ENCODE data around the gene GREB1. TPM values are rescaled to one million over a fixed set of nuclear protein-coding genes. Genes with fewer than 3 reads are reported as not detected.

GREB1 gene
- total and polyA plus RNA-seq, 2 of the 4 experiments (the other 2 are of a cell fraction), result 0.05 TPM; not detected in 1

GRCh38 chr2:11617527-11617926 is 83.7 kb downstream of the GREB1 start:
- Histone ChIP-seq H3K18ac (ENCODE audit: low read depth, low read length) (no peak overlapping the region), H4K5ac (ENCODE audit: low read depth, low read length) (no peak overlapping the region), H3K4me1 (ENCODE audit: control insufficient read depth, insufficient read depth, low read length) (no peaks in the 10 kb centered on the region), H3K9ac (ENCODE audit: low read depth, low read length) (no peak overlapping the region), H2BK5ac (ENCODE audit: low read depth, low read length, poor library complexity, severe bottlenecking) (no peak overlapping the region), H4K20me1 (ENCODE audit: insufficient read depth, low read length) (no peaks in the 10 kb centered on the region), H2BK120ac (ENCODE audit: low read depth, low read length) (no peak overlapping the region), H2BK15ac (ENCODE audit: low read depth, low read length) (no peak overlapping the region), H3K4ac (ENCODE audit: low read depth, low read length) (no peak overlapping the region), H2BK20ac (ENCODE audit: low read depth, low read length) (no peak overlapping the region), H3K79me1 (ENCODE audit: low read depth in 1 of 2, low read length in 2 of 2) (no peaks in the 10 kb centered on the region), H3K4me3 (ENCODE audit: insufficient read depth, low read depth, low read length) (no peak overlapping the region), H3K27me3 (ENCODE audit: control insufficient read depth, insufficient read depth, low read length) (peaks cover 29% of the 10 kb centered on the region), H3K9me3 (ENCODE audit: control insufficient read depth, insufficient read depth, low read length) (no peaks in the 10 kb centered on the region), H4K91ac (ENCODE audit: insufficient read depth, low read depth, low read length) (no peak overlapping the region), H2AFZ (replicated peaks; ENCODE audit: low read length, poor library complexity) (no peak overlapping the region), H3K27ac (ENCODE audit: insufficient read depth, low read length) (no peak overlapping the region), H4K8ac (ENCODE audit: low read depth in 2 of 2, low read length in 2 of 2) (no peak overlapping the region), H3K4me2 (ENCODE audit: low read depth, low read length) (no peak overlapping the region), H2AK5ac (ENCODE audit: low read depth, low read length) (no peak overlapping the region), H3K56ac (ENCODE audit: extremely low read depth, insufficient read depth, low read length) (no peak overlapping the region), H3K36me3 (ENCODE audit: control insufficient read depth, insufficient read depth, low read length) (no peaks in the 10 kb centered on the region), H3K23ac (ENCODE audit: low read depth, low read length) (no peak overlapping the region), H3K14ac (replicated peaks; ENCODE audit: low read depth, low read length) (no peak overlapping the region), H3K9me1 (ENCODE audit: insufficient read depth, low read length) (no peaks in the 10 kb centered on the region), H2AK9ac (replicated peaks; ENCODE audit: low read depth, low read length, poor library complexity) (no peak overlapping the region)
- WGBS, 2 experiments (ENCODE audit: extremely low coverage in 2 of 2, insufficient read length in 1 of 2), result 80% methylated on average over 1 of the region's 14 CpGs; no CpG with 5 or more reads in 1 of the 2 experiments
- intact Hi-C loops (cut with micrococcal nuclease) (no loop called here), dilution Hi-C loops (cut with HindIII; ENCODE audit: low sequenced_read_pairs, unreplicated experiment) (no loop called here), in situ Hi-C loops (cut with MboI; ENCODE audit: low sequenced_read_pairs) (no loop called here)
- no peak for TF ChIP-seq ELK1 (IDR thresholded peaks at IDR 0.05; ENCODE audit: borderline replicate concordance, low read depth, low read length)
- TF ChIP-seq RFX5 (IDR thresholded peaks at IDR 0.05; ENCODE audit: low read depth, low read length), result no peak
- TF ChIP-seq CHD1 (IDR thresholded peaks at IDR 0.05; ENCODE audit: low read depth, low read length), result no peak
- TF ChIP-seq CEBPB (IDR thresholded peaks at IDR 0.05; ENCODE audit: low read depth, low read length), result no peak
- no peak for TF ChIP-seq USF2 (IDR thresholded peaks at IDR 0.05; ENCODE audit: low read depth, low read length)
- no peak for TF ChIP-seq NFE2L2 (IDR thresholded peaks at IDR 0.05; ENCODE audit: low read depth, low read length)
- TF ChIP-seq BHLHE40 (IDR thresholded peaks at IDR 0.05; ENCODE audit: low read depth, low read length), result no peak
- no peak for TF ChIP-seq MXI1 (IDR thresholded peaks at IDR 0.05; ENCODE audit: borderline replicate concordance, low read depth, low read length)
- TF ChIP-seq RAD21 (IDR thresholded peaks at IDR 0.05; ENCODE audit: low read length), result no peak
- no peak for TF ChIP-seq MAFK (IDR thresholded peaks at IDR 0.05; ENCODE audit: low read depth, low read length)
- TF ChIP-seq MAZ (IDR thresholded peaks at IDR 0.05; ENCODE audit: borderline replicate concordance, low read depth, low read length), result no peak
- no peak for TF ChIP-seq SMC3 (IDR thresholded peaks at IDR 0.05; ENCODE audit: low read depth, low read length)
- POLR2A ChIA-PET (ENCODE audit: unreplicated experiment), result no interaction called here
- ATAC-seq (ENCODE audit: low read depth) (no peak), DNase-seq (no peak)
- CTCF ChIA-PET, result no interaction called here
- BruUV-seq (replicated peaks), result no TSS peak

Data from IMR-90 (cell line).